GM12878 (cell line): Measurements from ENCODE around the gene BRSK2. TPM values are rescaled to one million over a fixed set of nuclear protein-coding genes. Genes with fewer than 3 reads are reported as not detected.

ENCODE experiments used
- ATAC-seq: fragments of 200-7000 bp; cut with Tn5 transposase; 3 replicates; pipeline ENCODE4 v1.9.1; 2020; ENCODE audit warnings: mild to moderate bottlenecking, moderate library complexity
- BruUV-seq: library from RNA; stranded (reverse); fragments of 400-500 nt; replicated peaks from 2 replicates; lab custom pipeline; 2021; lab: Mats Ljungman, UMichigan
- CTCF ChIA-PET: fragments of 300-600 bp; sonication (Branson Sonifier 250); formaldehyde crosslinking; extraction: SDS; loops from one replicate; lab custom pipeline; 2021; ENCODE audit warnings: inconsistent platforms; lab: Yijun Ruan, JAX
- POLR2A ChIA-PET: fragments of 350-600 bp; formaldehyde crosslinking; extraction: SDS; loops from one replicate; lab custom pipeline; 2021; ENCODE audit warnings: inconsistent platforms; lab: Charles Lee
- RAD21 ChIA-PET: fragments of 300-600 bp; sonication (Branson Sonifier 250); formaldehyde crosslinking; loops from one replicate; lab custom pipeline; 2023; ENCODE audit warnings: antibody characterized with exemption; ENCODE audit not compliant: unreplicated experiment; lab: Charles Lee
- SMC1A ChIA-PET: fragments of 300-600 bp; sonication (Branson Sonifier 250); formaldehyde crosslinking; loops from one replicate; lab custom pipeline; 2023; ENCODE audit not compliant: unreplicated experiment, uncharacterized antibody; lab: Charles Lee
- DNase-seq: peaks from one replicate; pipeline ENCODE4 v3.0.0-alpha.2; 2011; ENCODE audit warnings: low read depth, low spot score
- FAIRE-seq: peaks from 3 replicates; lab custom pipeline; 2011; peaks lifted over from hg19 to GRCh38; lab: Jason Lieb, UNC
- H2AFZ ChIP-seq: 2 replicates; pipeline ENCODE4 v1.6.0; 2011; ENCODE audit warnings: low read depth, low read length, control low read depth; ENCODE audit not compliant: control insufficient read depth
- H3K27ac ChIP-seq: 2 replicates; pipeline ENCODE4 v1.5.1; 2011; ENCODE audit warnings: control low read depth; ENCODE audit not compliant: control insufficient read depth, insufficient read depth
- H3K27me3 ChIP-seq, 2 experiments: replicated peaks in 1 of 2; 2 replicates each; pipeline versions ENCODE4 v1.6.0 to v1.6.1; 2011; ENCODE audit warnings: low read length in 1 of 2; ENCODE audit not compliant: control insufficient read depth in 2 of 2, insufficient read depth in 2 of 2
- H3K36me3 ChIP-seq, 2 experiments: 2 replicates each; pipeline ENCODE4 v1.5.1; 2011; ENCODE audit warnings: low read length in 1 of 2; ENCODE audit not compliant: control insufficient read depth in 2 of 2, insufficient read depth in 2 of 2
- H3K4me1 ChIP-seq: 2 replicates; pipeline ENCODE4 v1.6.1; 2011; ENCODE audit warnings: mild to moderate bottlenecking, low read length, moderate library complexity, mixed read lengths; ENCODE audit not compliant: control insufficient read depth, insufficient read depth
- H3K4me2 ChIP-seq: 2 replicates; pipeline ENCODE4 v1.6.0; 2011; ENCODE audit warnings: control low read depth; ENCODE audit not compliant: control insufficient read depth, insufficient read depth
- H3K4me3 ChIP-seq: fragments of 200-600 bp; sonication (generic); 2 replicates; pipeline ENCODE4 v1.5.1; 2016
- H3K79me2 ChIP-seq: 2 replicates; pipeline ENCODE4 v1.6.0; 2011; ENCODE audit warnings: low read length; ENCODE audit not compliant: control insufficient read depth, insufficient read depth
- H3K9ac ChIP-seq: 2 replicates; pipeline ENCODE4 v1.8.0; 2011; ENCODE audit warnings: low read length, control low read depth, mixed read lengths; ENCODE audit not compliant: control insufficient read depth, insufficient read depth
- H3K9me3 ChIP-seq: replicated peaks from 3 replicates; pipeline ENCODE4 v1.5.1; 2011; ENCODE audit warnings: mild to moderate bottlenecking, low read length; ENCODE audit not compliant: control insufficient read depth, insufficient read depth
- H4K20me1 ChIP-seq: 2 replicates; pipeline ENCODE4 v1.6.0; 2011; ENCODE audit not compliant: control insufficient read depth, insufficient read depth
- CREB1 ChIP-seq: IDR thresholded peaks from 2 replicates; pipeline ENCODE4 v1.6.1; 2012; ENCODE audit warnings: low read depth, mild to moderate bottlenecking, inconsistent platforms
- NBN ChIP-seq: fragments of 450-650 bp; IDR thresholded peaks from 2 replicates; pipeline ENCODE4 v1.6.1; 2016
- PAX5 ChIP-seq: IDR thresholded peaks from 2 replicates; pipeline ENCODE4 v1.6.1; 2011; ENCODE audit warnings: low read depth, low read length, borderline replicate concordance
- RAD51 ChIP-seq: fragments of 450-650 bp; IDR thresholded peaks from 2 replicates; pipeline ENCODE4 v1.6.1; 2016; ENCODE audit warnings: moderate library complexity, mild to moderate bottlenecking, inconsistent platforms
- RB1 ChIP-seq: fragments of 450-650 bp; formaldehyde crosslinking; IDR thresholded peaks from 2 replicates; pipeline ENCODE4 v1.6.1; 2017; ENCODE audit warnings: mild to moderate bottlenecking, borderline replicate concordance
- SREBF1 ChIP-seq: IDR thresholded peaks from 2 replicates; pipeline ENCODE4 v1.6.1; 2012; ENCODE audit warnings: mild to moderate bottlenecking, low read length
- TCF3 ChIP-seq: IDR thresholded peaks from 2 replicates; pipeline ENCODE4 v1.6.1; 2012; ENCODE audit warnings: low read depth, mild to moderate bottlenecking, low read length, borderline replicate concordance; ENCODE audit not compliant: insufficient read depth
- USF1 ChIP-seq: IDR thresholded peaks from 2 replicates; pipeline ENCODE4 v1.6.1; 2011; ENCODE audit warnings: borderline replicate concordance, low read depth, mild to moderate bottlenecking, moderate library complexity, mixed read lengths, low read length; ENCODE audit not compliant: insufficient read depth; ENCODE audit errors: extremely low read length
- ZBTB4 ChIP-seq: fragments of 450-650 bp; formaldehyde crosslinking; IDR thresholded peaks from 2 replicates; pipeline ENCODE4 v1.4.0; 2022; ENCODE audit warnings: mild to moderate bottlenecking, moderate library complexity
- WGBS: methylation state at CpG from one replicate; pipeline ENCODE4 v1.1.6; 2016; ENCODE audit warnings: low lambda C conversion rate; ENCODE audit not compliant: insufficient replicate concordance, insufficient coverage; ENCODE audit errors: missing lambda C conversion rate; 5-methylcytosine and 5-hydroxymethylcytosine counted together
- in situ Hi-C: fragments of 300-500 bp; cut with MboI; formaldehyde crosslinking; loops from 9 replicates; pipeline ENCODE4 v1.14.3; 2018; ENCODE audit warnings: mixed read lengths
- intact Hi-C: fragments of 100-400 bp; cut with micrococcal nuclease; formaldehyde crosslinking; loops from one replicate; pipeline ENCODE4 v1.14.2; 2022; ENCODE audit not compliant: unreplicated experiment
- polyA plus RNA-seq, 11 experiments: library from polyadenylated mRNA; depleted of rRNA in 4 of 11; unstranded in 6 of 11; stranded (reverse) in 5 of 11; fragments of >200 nt; fragmentation: Nextera tagmentation in 4 of 11; fragmentation: Illumina TruSeq in 1 of 11; extraction: Ambion mirVana in 4 of 11; extraction: Trizol in 1 of 11; gene quantifications; 1 replicate in 1 of 11; 2 replicates in 10 of 11; pipeline versions ENCODE4 v1.2.1 to v1.2.3, GENCODE V29; 2011 to 2016; ENCODE audit warnings: inconsistent platforms in 2 of 11, missing spikeins in 2 of 11, low read depth in 1 of 11
- total RNA-seq, 4 experiments: library from RNA; depleted of rRNA in 3 of 4; stranded (reverse); fragments of >200 nt in 3 of 4; fragmentation: Illumina TruSeq in 1 of 4; extraction: Trizol in 1 of 4; gene quantifications; 2 replicates each; pipeline versions ENCODE4 v1.2.1 to v1.2.3, GENCODE V29; 2013 to 2021

Gene BRSK2
- total and polyA plus RNA-seq, 10 of the 15 experiments (the other 5 are each of a cell fraction or from before 2014, with no cell fraction given) = 0.13 TPM; not detected in 9

DNA sequence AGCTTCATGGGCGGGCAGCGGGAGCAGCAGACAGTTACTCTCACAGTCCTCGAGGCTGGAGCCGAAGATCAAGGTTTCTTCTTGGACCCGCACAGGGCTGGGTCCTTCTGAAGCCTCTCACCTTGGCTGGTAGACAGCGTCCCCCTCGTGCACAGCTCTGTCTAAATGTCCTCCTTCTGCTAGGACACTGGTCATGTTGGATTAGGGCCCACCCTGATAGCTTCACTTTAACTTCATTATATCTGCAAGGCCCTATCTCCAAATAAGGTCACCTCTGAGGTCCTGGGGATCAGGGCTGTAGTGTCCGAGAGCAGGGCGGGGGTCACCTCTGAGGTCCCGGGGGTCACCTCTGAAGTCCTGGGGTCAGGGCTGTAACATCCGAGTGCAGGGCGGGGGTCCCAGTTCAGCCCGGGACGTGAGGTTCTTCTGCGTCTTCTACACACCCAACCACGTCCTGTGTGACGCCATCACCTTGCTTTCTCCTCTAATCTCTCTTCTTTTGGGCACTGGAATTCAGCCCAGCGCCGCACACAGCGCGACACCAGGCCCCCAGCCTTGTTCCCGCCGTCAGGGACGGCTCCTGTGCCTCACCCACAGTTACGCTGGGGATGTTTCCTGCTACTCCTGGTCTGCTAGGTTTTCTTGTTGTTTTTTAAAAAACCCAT, 46.2 kb upstream of the BRSK2 start (continued):
- no peak for TF ChIP-seq USF1
- no peak for TF ChIP-seq SREBF1
- TF ChIP-seq ZBTB4 (CRISPR knock-in tag) = no peak
- TF ChIP-seq CREB1 = no peak

DNA sequence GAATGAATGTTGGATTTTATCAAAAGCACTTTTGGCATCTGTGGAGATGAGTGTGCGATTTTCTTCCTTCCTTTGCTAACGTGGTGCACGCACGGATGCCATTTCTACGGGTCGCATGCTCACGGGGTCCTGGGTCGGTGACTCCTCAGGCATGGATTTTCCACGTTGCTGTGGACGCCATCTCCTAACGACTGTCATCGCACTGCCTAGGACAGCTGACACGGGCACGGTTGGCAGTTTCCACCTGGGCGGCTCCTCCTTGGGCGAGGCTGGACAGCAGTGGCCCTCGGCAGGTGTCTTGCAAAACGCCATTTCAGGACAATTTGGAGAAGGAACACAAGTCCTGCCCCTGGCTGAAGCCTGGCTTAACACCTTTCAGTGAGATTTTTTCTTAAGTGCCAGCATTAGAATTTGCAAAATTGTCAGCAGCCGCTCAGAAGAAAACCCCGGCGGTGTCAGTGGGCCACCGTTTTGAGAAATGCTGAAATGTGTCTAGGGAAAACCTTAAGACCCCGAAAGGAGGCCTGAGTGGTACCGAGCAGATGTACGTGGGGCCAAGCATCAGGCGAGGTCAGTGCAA, 45.6 kb upstream of the BRSK2 start:
- Histone ChIP-seq H3K4me2 (no peak overlapping the region), H2AFZ (no peak overlapping the region), H3K4me3 (no peak overlapping the region), H3K9me3 (no peaks in the 10 kb centered on the region), H3K79me2 (no peaks in the 10 kb centered on the region), H3K4me1 (no peaks in the 10 kb centered on the region), H3K27me3 (no peaks in the 10 kb centered on the region), H3K36me3 (no peaks in the 10 kb centered on the region), H4K20me1 (no peaks in the 10 kb centered on the region), H3K27ac (no peak overlapping the region), H3K9ac (no peak overlapping the region)
- in situ Hi-C loops (no loop called here), intact Hi-C loops (no loop called here)
- ChIA-PET CTCF (no interaction called here), SMC1A (no interaction called here), POLR2A (no interaction called here), RAD21 (no interaction called here)
- BruUV-seq = no TSS peak
- FAIRE-seq (no peak), ATAC-seq (no peak), DNase-seq (no peak)
- whole genome bisulfite sequencing = 68% methylated on average over 26 of the region's 26 CpGs
- TF ChIP-seq NBN = no peak
- TF ChIP-seq PAX5 = no peak
- no peak for TF ChIP-seq RAD51
- TF ChIP-seq RB1 = no peak
- TF ChIP-seq TCF3 = no peak
- no peak for TF ChIP-seq SREBF1
